PC-9 (cell line): Measurements from ENCODE around the gene RHOBTB3. TPM values are rescaled to one million over a fixed set of nuclear protein-coding genes. Genes with fewer than 3 reads are reported as not detected.
A peak's percentile ranks its signal among the peaks of the same experiment; 100 is the strongest.

ENCODE experiments used
- BruUV-seq: library from RNA; stranded (reverse); fragments of 400-500 nt; replicated peaks from 2 replicates; lab custom pipeline; 2021; lab: Mats Ljungman, UMichigan
- CTCF ChIA-PET: fragments of 300-600 bp; sonication (Branson Sonifier 250); formaldehyde crosslinking; loops from one replicate; lab custom pipeline; 2022; ENCODE audit warnings: antibody characterized with exemption; lab: Charles Lee
- POLR2A ChIA-PET: fragments of 300-600 bp; sonication (Branson Sonifier 250); formaldehyde crosslinking; loops from one replicate; lab custom pipeline; 2022; ENCODE audit warnings: antibody characterized with exemption; ENCODE audit not compliant: unreplicated experiment; lab: Charles Lee
- DNase-seq, 2 experiments: peaks; one replicate each; pipeline versions ENCODE4 v3.0.0 to v3.0.0-alpha.2; 2015 to 2022; ENCODE audit warnings: mixed read lengths in 1 of 2
- H2AFZ ChIP-seq: fragments of 200-600 bp; sonication (generic); 2 replicates; pipeline ENCODE4 v1.8.1; 2017; ENCODE audit warnings: antibody characterized with exemption
- H3F3A ChIP-seq: fragments of 200-600 bp; sonication (generic); 2 replicates; pipeline ENCODE4 v1.8.1; 2017; ENCODE audit warnings: antibody characterized with exemption, mild to moderate bottlenecking, low read depth; ENCODE audit not compliant: insufficient read depth
- H3K27ac ChIP-seq: fragments of 200-600 bp; sonication (generic); 2 replicates; pipeline ENCODE4 v1.6.1; 2016; ENCODE audit warnings: mixed run types
- H3K27me3 ChIP-seq: fragments of 200-600 bp; sonication (generic); 2 replicates; pipeline ENCODE4 v1.6.1; 2016; ENCODE audit warnings: low read depth, mixed run types; ENCODE audit not compliant: insufficient read depth
- H3K36me3 ChIP-seq: fragments of 200-600 bp; sonication (generic); 2 replicates; pipeline ENCODE4 v1.6.1; 2016; ENCODE audit warnings: low read depth, mixed run types
- H3K4me1 ChIP-seq: fragments of 200-600 bp; sonication (generic); replicated peaks from 2 replicates; pipeline ENCODE4 v1.6.1; 2016; ENCODE audit warnings: mixed run types; ENCODE audit not compliant: insufficient read depth
- H3K4me2 ChIP-seq: fragments of 200-600 bp; sonication (generic); 2 replicates; pipeline ENCODE4 v1.6.1; 2017; ENCODE audit warnings: mixed run types
- H3K4me3 ChIP-seq: fragments of 200-600 bp; sonication (generic); 2 replicates; pipeline ENCODE4 v1.6.1; 2016; ENCODE audit warnings: mixed run types
- H3K79me2 ChIP-seq: fragments of 200-600 bp; sonication (generic); 2 replicates; pipeline ENCODE4 v1.6.1; 2017; ENCODE audit warnings: low read depth, mixed run types
- H3K9me2 ChIP-seq: fragments of 200-600 bp; sonication (generic); 2 replicates; pipeline ENCODE4 v1.8.1; 2017; ENCODE audit warnings: mild to moderate bottlenecking; ENCODE audit not compliant: insufficient read depth
- H3K9me3 ChIP-seq: fragments of 200-600 bp; sonication (generic); 2 replicates; pipeline ENCODE4 v1.8.1; 2016; ENCODE audit warnings: low read depth; ENCODE audit not compliant: insufficient read depth
- H4K20me1 ChIP-seq: fragments of 200-600 bp; sonication (generic); 2 replicates; pipeline ENCODE4 v1.8.1; 2017; ENCODE audit not compliant: insufficient read depth
- CTCF ChIP-seq: fragments of 200-600 bp; sonication (generic); conservative IDR thresholded peaks from 2 replicates; pipeline ENCODE4 v1.6.1; 2017; ENCODE audit warnings: mixed run types, antibody characterized with exemption, mild to moderate bottlenecking, moderate library complexity
- EZH2 ChIP-seq: fragments of 200-600 bp; sonication (generic); IDR thresholded peaks from 2 replicates; pipeline ENCODE4 v1.8.0; 2017; ENCODE audit warnings: antibody characterized with exemption, low read depth
- intact Hi-C: fragments of 100-400 bp; cut with micrococcal nuclease; formaldehyde crosslinking; loops from one replicate; pipeline ENCODE4 v1.10.0; 2022; ENCODE audit not compliant: unreplicated experiment
- total RNA-seq: library from RNA; stranded (reverse); gene quantifications from 2 replicates; pipeline ENCODE4 v1.2.3, GENCODE V29; 2021

The RHOBTB3 gene
- total RNA-seq, 1 experiment from 2014 or later, result 87.6 TPM

GRCh38 chr5:95733107-95733665 lies 2.0 kb downstream of the RHOBTB3 start:
- Histone ChIP-seq H3K9me2 (no peaks in the 10 kb centered on the region), H3K36me3 (0 out of 2 replicates have a peak, but pooled peaks cover 17% of the 10 kb centered on the region), H4K20me1 (no peaks in the 10 kb centered on the region), H2AFZ (no peak overlapping the region), H3K79me2 (peaks cover 14% of the 10 kb centered on the region), H3K4me3 (peak overlapping the region; percentile 73; the same call in 1 of the 2 replicates), H3K27me3 (no peaks in the 10 kb centered on the region), H3K4me2 (peak overlapping the region; percentile 87), H3F3A (peaks cover 17% of the 10 kb centered on the region), H3K4me1 (peaks cover 47% of the 10 kb centered on the region), H3K27ac (no peak overlapping the region), H3K9me3 (no peaks in the 10 kb centered on the region)
- no peak for TF ChIP-seq EZH2
- no peak for TF ChIP-seq CTCF
- DNase-seq, result no peak
- intact Hi-C loops, result loop anchor here (5.0 kb wide), 2 partner anchors 36 to 86 kb away; partner anchors contain the start of gene RFESD
- ChIA-PET CTCF (no interaction called here), POLR2A (no interaction called here)
- BruUV-seq, result no TSS peak

- Histone ChIP-seq H3K9me3 (no peaks in the 10 kb centered on the region), H3K4me3 (no peak overlapping the region), H2AFZ (no peak overlapping the region), H4K20me1 (no peaks in the 10 kb centered on the region), H3K4me2 (no peak overlapping the region), H3F3A (peaks cover 10% of the 10 kb centered on the region; the same call in 1 of the 2 replicates), H3K27me3 (no peaks in the 10 kb centered on the region), H3K27ac (no peak overlapping the region), H3K9me2 (no peaks in the 10 kb centered on the region), H3K79me2 (peaks cover 14% of the 10 kb centered on the region), H3K4me1 (peaks cover 37% of the 10 kb centered on the region), H3K36me3 (0 out of 2 replicates have a peak, but pooled peaks cover 22% of the 10 kb centered on the region)
- CTCF ChIA-PET, result no interaction called here
- DNase-seq, result no peak
- intact Hi-C loops, result loop anchor here (5.0 kb wide), 2 partner anchors 37 to 87 kb away; partner anchors contain the start of gene RFESD
- no peak for TF ChIP-seq CTCF
- no peak for TF ChIP-seq EZH2
- BruUV-seq, result no TSS peak
- POLR2A ChIA-PET, result interaction anchor here (0.6 kb wide), 1 partner anchor 70 kb away, joined by 9 read pairs; no protein-coding TSS in a partner anchor
Measured at GRCh38 chr5:95734187-95734586, 3.1 kb downstream of the RHOBTB3 start.

GRCh38 chr5:95734906-95735305 lies 3.8 kb downstream of the RHOBTB3 start:
- TF ChIP-seq CTCF (no peak), EZH2 (no peak)
- Histone ChIP-seq H3K4me3 (no peak overlapping the region), H3K4me2 (no peak overlapping the region), H3K79me2 (peaks cover 14% of the 10 kb centered on the region), H3K36me3 (0 out of 2 replicates have a peak, but pooled peaks cover 22% of the 10 kb centered on the region), H3K9me3 (no peaks in the 10 kb centered on the region), H2AFZ (no peak overlapping the region), H3K9me2 (no peaks in the 10 kb centered on the region), H3K4me1 (peaks cover 30% of the 10 kb centered on the region), H3K27me3 (no peaks in the 10 kb centered on the region), H4K20me1 (no peaks in the 10 kb centered on the region), H3K27ac (no peak overlapping the region), H3F3A (peaks cover 5% of the 10 kb centered on the region; the same call in 1 of the 2 replicates)
- BruUV-seq, result no TSS peak
- ChIA-PET CTCF (no interaction called here), POLR2A (interaction anchor here (0.6 kb wide), 1 partner anchor 1297 kb away, joined by 3 read pairs; no protein-coding TSS in a partner anchor)
- intact Hi-C loops, result loop anchor here (5.0 kb wide), 2 partner anchors 38 to 88 kb away; partner anchors contain the start of gene RFESD
- DNase-seq, result no peak
